ELF-1 (cell line): ENCODE results near the gene ASB7.

Experiments
- DNase-seq: peaks from one replicate; pipeline ENCODE4 v3.0.0-alpha.2; 2016; ENCODE audit warnings: low read depth, low spot score

ASB7 gene

DNA sequence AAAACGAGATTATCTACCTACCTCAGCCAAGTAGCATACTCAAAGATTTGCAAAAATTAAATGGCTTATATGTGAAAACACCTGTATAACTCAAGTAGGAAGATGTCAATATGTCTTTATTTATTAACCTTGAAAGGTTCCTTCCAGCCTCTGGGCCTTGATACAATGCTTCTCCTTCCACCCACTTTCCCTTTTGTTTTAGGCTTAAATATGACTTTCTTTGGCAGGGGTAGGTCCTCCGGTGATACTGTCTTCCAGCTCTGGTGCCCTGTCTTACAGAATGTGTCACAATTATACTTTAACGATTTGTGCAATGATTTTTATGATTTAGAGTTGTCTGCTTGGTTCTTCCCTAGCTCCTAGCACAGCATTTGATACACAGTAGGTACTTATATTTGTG is 4.5 kb upstream of the ASB7 start:
- no peak for DNase-seq

DNA sequence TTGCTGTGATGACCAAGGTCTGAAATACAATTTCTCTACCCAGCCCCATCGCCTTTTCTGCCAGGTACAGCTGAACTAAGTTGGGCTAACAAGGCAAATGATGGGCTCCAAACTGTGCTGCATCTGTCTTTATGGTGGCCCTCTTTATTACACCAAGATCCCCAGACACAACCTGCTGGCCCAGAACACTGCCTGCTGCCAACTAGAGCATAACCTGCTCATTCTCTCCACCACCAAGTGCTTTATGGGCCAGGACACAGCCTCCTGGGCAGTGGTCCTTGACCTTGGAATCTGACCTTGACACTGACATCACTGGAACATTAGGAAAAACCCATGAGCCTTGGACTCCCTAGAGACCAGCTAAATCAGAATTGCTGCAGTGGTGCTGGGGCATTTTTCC is 3.7 kb upstream of the ASB7 start:
- DNase-seq: no peak

DNA sequence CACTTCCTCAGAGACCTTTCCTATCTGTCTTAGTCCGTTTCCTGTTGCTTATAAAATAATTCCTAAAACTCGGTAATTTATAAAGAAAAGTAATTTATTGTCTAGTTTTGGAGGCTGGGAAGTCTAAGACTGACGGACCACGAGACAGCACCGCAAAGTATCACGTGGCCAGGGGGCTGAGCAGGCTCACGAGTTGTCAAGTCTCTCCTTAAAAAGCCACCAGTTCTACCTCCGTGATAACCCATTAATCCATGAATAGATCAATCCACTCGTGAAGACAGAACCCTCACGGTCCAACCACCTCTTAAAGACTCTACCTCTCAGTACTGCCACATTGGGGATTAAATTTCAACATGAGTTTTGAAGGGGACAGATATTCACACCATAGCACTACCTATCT is 1.2 kb upstream of the ASB7 start:
- peak; percentile 19 for DNase-seq

DNA sequence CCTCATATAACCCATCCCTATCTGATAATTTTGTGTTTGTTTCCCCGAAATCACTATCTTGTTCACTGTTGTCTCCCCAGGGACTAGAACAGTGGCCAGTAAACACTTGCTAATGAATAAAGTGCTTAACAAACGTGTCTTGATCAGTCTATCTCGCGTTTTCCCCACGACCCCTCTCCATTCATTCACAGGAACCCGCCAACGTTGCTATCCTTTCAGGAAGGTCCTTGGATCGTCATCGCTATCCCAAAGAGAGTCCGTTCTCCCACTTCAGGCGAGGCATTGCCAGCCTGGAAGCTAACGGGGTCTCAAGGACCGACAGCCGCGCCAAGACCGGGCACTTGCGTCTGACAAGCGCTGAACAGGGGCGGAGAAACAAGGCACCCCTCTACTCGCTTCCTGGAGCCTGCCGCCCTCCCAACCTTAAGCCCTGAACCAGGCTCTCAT is 749 bp upstream of the ASB7 start:
- no peak for DNase-seq

DNA sequence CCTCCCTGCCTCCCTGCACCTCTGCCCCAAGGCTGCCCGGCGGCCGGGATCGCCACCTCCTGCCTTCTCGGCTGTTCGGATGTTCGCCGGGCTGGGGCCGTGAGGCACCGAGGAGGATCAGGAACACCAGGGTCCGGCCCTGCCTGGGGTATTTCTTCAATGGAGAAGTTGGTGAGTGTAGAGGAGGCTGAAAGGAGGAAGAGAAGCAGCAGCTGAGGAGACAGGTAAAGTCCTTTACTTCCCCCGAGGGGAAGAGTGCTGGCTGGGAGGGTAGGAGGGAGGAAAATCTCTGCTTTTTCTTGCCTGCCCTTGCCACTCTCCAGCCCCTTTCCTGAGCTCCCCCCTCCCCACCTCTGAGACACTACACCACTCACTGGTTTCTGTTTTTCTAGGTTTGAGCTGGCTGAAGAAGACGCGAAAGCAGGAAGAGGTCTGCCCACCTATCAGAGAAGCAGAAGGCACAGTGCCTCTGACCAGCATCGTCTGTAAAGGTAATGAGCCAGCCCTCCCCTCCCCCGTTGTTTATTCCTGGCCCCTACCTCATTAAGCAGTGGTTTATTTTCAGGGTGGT is 519 bp downstream of the ASB7 start:
- DNase-seq: peak; percentile 65

DNA sequence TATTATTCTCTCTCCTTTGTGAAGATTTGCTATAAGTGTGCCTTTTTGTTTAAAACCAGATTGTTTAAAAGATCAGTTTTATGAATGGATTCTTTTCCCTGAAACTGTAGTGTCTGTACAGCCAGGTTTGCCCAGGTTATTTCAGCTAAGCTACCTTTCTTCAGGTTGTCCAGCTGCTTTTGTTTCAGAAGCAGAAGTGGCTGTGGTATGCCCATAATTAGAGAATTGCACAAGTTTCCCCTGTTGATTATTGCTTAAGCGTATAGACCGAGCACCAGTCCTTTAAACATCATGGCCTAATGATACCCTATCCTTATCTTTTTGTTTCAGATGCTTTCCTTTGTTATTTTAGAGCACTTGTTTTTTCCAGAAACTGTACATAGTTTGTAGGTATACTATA is 10.2 kb downstream of the ASB7 start:
- DNase-seq: no peak

DNA sequence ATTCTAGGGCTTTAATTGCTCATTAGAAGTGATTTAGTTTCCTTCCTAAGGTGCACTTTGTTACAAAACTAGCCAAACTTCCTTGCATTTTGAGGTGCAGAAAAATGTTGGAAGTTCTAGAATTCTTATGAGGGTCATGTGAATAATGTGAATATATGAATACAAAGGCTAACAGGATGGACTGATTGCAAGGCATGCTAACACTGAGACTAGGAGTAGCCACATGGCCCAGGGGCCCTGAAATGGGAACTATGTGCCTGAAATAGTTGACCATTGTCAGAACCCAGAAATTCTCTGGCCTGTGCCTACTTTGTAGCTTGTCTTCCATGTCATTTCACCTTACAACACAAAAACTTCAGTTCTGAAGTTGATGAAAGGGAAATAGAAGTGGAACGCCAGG is 10.8 kb downstream of the ASB7 start:
- no peak for DNase-seq

DNA sequence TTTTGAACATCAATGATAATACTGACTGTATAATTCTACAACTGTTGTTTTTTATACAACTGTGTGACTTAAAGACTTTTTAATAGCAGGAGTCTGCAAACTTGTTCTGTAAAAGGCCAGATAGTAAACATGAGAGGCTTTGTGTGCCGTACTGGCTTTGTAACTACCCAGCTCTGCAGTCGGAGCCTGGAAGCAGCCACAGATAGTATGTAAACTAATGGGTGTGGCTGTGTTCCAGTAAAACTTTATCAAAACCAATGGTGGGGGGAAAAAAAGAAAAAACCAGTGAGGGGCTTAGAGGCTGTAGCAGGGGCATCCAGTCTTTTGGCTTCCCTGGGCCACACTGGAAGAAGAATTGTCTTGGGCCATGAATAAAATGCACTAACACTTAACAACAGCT is 11.9 kb downstream of the ASB7 start:
- DNase-seq: no peak

DNA sequence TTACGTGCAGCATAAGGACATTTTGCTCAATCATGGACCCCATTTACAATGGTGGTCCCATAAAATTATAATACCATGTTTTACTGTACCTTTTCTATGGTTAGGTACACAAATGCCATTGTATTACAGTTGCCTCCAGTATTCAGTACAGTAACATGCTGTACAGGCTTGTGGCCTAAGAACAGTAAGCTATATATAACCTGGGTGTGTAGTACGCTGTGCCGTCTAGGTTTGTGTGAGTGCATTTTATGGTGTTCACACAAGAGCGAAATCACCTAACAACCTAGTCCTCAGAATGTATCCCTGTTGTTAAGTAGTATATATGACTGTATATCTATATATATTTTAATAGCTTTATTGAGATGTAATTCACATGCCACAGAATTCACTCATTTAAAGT is 12.5 kb downstream of the ASB7 start:
- no peak for DNase-seq

DNA sequence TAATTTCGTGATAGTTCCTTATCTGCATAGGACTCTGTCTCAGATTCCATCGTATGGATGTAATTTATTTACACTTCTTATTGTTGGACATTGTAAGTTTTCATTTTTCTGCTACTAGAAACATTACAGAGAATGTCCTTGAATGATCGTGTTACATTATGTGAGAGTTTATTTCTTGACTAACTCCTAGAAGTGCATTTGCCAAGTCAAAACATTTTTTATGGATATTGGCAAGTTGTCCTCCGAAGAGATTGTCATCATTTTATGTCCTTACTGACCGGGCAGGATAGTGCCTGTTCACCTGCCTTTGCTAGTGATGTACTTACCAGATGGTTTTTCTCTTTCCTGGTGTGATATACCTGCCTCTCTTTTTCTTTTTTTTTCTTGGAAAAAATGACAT is 13.4 kb downstream of the ASB7 start:
- DNase-seq: no peak

DNA sequence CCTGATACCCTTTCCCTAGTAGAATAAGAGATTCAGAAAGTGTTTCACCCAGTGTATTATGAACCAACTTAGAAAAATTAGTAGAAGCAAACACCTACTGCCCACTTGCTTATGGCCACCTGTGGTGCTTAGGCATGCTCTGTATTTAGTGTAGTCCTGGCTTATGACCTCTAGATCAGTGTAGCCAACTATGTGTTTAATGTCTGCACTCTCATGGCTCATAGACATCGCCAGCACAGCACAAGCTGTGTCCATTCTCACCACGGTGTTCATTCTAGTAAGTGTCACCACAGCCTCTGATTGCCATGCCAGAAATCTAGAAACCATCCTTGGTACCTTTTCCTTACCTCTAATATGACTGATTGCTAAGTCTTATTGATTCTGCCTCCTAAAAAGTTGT is 14.3 kb downstream of the ASB7 start:
- no peak for DNase-seq

DNA sequence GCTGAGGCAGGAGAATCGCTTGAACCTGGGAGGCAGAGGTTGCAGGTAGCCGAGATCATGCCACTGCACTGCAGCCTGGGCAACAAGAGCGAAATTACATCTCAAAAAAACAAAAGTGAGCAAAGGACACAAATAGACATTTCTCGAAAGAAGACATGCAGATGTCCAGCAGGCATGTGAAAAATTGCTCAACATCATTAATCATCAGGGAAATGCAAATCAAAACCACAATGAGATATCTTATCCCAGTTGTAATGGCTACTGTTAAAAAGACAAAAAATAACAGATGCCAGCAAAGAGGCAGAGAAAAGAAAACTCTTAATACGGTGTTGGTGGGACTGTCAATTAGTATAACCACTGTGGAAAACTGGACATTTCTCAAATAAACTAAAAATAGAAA is 20.9 kb downstream of the ASB7 start:
- no peak for DNase-seq

DNA sequence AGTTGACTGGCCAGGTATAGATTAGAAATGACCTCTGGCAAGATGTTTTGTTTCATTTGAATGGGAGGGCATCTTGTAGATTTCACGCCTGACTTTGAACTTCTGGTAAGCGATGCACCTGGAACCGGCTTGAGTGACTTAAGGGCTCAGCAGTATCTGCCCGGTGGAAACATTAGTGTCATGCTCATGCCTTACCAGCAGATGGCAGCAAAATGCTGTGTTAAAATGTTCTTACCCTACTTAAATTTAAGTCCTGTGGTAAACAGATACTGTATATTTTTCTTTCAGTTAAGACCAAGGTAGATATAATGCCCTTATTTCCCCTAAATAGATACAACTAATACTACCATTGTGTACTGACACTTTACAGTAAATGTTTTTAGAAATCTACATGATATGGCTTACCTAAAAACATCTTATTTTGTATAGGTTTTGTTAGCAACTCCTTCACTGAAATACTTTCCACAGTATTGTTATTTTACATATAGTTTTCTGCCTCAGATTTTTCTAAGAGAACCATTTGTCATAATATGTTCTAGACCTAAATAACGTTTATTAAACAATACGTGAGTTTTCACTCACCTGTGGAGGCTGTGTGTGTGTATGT is 25.5 kb downstream of the ASB7 start:
- peak; percentile 85 for DNase-seq

DNA sequence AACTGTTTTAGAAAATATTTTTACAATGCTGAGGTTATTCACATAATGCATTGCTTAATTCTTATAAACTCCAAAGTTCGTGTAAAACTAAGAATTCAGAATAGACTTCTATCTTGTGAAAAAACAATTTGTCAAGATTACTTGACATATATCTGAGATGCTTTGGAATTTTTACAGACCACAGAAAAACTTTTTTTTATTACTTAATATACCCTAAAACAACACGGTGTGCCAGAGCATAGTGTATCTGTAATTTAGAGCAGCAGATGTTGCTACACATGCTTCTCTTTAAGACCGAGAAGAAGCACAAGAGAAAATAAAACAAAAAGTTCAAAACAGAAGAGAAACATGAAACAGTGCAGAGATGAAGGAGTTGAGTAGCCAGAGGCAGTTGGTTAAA is 26.4 kb downstream of the ASB7 start:
- DNase-seq: no peak

DNA sequence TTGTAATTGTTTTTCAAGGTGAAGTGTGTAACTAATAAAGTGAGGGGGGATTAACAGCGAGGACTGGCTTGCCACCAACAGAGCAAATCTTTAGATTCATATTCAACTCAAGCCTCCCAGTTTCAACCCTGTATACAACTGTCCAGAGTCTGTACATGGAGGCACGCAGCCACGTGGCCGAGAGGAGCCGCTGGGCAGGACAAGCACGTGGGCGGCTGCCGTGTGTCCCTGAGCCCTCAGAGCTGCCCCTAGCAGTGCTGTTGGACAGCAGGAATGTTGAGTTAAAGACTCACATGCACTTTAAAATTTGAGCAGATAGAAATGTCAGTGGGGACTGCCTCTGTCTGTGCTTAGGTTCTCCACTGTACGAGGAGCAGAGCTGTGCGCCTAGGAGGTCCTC is 29.4 kb downstream of the ASB7 start:
- DNase-seq: no peak

DNA sequence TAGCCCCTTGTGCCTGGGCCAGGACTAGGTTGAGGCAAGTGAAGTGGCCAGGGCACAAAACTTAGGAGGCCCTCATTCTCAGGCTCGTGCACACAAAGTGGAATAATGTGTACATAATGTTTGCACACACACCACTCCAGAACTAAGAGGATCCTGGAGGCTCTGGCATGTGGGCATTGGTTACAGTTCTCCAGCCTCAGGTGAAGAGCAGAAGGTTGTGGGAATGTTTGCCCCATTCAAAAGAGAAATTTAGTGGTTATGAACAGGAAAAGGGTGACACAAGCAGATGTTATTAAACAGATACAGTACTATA is 31.3 kb downstream of the ASB7 start:
- no peak for DNase-seq

DNA sequence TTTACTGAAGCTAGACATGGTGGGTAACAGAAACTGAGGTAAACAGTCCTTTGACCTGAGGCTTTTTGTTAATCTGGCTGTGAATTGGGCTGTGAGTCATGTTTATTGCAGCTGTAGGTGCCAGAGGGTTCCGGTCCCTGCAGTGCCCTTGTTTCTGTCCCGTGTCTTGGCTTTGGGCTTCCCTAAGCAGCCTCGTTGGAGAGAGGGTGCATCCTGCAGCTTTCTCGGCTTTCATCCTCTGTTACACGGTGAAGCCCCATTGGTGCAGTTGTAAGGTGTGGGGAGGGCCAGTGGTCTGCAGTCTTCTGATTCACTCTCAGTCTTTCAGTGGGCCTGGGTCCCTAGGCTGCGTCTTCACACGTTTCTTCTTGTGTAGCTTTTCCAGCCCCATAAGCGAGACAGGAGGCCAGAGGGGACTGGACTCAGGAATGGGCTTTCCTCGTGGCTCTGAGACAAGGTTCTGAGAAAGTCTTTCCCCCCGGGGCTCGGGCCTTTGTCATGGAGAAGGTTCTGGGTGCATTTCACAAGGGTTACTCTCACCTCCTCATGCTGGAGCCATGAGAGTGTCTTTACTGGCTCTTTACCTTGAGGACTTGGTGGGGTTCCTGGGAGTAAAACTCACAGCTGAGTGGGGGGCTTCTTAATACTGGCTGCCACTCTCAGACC is 33.1 kb downstream of the ASB7 start:
- peak; percentile 88 for DNase-seq

DNA sequence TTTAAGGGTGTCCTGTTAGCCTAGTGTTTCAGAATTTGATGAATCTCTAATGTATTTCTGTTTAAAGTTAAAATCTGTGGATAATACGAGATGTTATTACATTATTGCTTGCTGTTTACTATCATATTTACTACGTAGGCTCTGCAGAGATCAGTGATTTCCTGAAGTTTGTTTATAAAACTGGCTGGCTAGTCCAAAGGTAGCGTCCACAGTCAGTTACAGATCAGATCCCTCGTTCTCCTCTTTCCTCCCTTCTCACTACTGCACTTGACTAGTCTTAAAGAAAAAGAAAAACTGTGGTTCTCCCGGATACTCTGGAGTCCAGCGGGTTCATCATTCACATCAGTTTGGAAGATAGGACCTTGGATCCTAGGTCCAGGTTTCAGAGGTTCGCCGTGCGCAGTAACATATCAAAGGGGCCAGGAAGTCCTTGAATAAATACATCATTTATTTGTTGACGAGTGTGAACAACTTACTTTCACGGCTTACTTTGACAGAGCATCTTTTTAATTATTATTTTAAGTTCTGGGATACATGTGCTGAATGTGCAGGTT is 35.9 kb downstream of the ASB7 start:
- DNase-seq: no peak

DNA sequence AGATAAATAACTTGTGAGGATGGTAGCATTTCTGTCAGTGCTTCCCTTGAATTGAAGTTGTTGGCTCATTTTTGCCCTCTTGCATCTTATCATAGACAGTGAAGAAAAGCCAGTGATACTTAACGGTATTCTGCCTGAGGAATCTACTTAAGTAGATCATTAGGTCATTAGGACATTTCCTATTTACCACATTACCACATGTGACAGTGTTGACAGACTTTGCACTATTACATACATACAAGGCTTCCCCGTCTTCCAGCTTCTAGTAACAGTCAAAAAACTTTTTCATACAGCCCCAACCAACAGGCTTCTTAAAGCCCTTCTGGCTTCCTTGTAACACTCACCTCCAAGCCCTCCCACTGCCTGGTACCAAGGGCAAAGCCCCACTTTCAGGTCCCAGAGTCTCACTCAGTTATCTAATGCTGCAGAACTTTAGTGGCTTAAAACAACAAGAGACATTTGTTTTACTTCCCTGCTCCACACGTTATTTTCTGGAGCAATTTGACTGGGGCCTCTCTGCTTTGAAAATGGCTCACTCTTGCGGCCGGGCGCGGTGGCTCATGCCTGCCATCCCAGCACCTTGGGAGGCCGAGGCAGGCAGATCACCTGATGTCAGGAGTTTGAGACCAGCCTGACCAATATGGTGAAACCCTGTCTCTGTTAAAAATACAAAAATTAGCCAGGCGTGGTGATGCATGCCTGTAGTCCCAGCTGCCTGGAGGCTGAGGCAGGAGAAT is 40.0 kb downstream of the ASB7 start:
- no peak for DNase-seq

DNA sequence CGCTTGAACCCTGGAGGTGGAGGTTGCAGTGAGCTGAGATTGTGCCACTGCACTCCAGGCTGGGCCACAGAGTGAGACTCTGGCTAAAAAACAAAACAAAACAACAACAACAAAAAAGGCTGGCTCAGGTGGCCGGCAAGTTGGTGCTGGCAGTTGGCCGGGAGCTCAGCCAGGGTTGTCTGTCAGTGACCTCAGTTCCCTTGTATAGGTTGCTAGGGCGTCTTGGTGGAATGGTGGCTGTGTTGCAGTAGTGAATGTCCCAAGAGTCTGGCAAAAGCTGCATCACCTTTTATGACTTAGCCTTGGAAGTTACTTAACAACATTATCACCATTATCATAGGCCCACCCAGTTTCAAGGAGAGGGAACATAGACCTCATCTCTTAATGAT is 40.6 kb downstream of the ASB7 start:
- DNase-seq: no peak

DNA sequence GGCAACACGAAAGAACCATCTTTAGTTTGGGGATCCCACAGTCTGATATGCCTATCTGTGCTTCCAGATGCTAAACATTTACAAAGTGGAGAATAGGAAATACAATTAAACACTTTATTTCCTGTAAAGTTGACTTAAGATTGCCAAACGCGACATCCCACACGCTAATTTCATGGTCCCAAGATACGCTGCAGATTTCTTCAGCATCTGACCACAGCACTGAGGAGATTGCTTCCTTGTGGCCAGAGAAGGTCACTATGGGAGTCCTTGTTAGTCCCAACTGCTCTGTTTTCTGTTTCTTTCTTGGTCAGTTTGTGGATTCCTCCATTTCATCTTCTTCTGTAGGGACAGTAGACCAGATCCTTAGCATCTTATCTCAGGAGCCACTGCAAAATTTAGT is 43.3 kb downstream of the ASB7 start:
- DNase-seq: no peak

DNA sequence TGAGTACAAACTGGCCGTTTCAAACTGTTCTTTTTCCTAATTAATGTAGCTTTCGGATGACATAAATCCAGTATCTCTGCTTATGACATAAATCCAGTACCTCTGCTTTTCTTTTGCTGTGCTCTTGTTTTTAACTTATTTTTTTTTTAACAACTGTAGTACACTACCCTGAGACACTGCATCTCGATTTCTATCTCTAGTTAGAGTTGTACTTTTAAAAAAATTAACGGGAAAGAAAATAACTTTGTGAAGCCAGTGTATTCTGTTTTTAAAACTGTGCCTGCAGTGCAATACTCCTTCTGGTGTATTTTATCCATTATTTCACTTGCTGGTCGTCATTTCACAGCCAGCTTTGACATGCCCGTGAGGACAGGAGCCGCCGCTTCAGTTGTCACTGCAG is 46.6 kb downstream of the ASB7 start:
- no peak for DNase-seq

DNA sequence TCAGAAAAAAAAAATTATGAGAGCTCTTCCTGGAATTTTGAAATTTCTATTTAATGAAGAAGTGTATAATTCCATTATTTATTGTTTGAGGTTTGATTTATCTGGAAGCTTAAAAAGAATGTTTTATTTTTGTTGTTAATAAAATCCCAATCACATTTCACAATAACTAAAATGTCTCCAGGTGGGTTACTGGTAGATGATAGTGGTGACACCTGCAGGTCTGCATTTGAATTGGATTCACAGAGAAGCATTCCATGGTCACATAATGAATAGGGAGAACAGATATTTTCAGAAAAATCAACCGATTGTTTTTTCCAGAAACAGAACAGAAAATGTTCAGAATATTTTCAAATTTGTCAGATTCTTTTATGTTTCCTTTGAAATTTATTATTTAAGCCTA is 48.3 kb downstream of the ASB7 start:
- DNase-seq: no peak
